ENCODE measurements around the gene EXOSC10.

DNA sequence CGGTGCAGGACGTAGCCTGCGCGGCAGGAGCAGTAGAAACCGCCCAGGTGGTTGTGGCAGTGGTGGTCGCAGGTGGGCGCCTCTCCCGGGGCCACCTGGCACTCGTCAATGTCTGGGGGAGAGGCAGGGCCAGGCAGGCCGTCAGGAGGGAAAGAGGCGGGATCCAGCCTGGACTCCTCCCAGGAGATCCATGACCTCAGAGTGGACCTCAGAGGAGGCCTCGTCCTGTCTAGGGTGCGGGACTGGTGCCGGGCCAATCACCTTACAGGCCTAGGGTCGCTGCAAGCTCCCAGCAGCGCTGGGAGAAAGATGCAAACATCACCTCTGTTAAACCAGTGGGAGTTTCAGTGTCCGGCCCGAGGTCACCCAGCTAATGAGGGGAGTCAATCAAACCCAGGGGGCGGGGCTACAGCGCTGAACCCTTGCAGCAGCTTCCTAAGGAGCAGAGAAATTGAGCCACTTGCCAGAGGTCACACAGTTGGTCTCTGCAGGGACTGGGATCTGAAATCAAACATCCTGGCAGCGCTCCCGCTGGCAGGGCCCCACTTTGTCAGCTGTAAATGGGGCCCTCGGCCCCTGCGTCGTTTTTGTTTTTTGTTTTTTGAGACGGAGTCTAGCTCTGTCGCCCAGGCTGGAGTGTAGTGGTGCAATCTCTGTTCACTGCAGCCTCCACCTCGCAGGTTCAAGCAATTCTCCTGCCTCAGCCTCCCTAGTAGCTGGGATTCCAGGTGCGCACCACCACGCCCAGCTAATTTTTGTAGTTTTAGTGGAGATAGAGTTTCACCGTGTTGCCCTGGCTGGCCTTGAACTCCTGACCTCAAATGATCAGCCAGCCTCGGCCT lies 54.0 kb downstream of the EXOSC10 start:
- TF ChIP-seq CTCF (conservative IDR thresholded peaks at IDR 0.05) (no peak), ZFX (IDR thresholded peaks at IDR 0.05) (no peak)

All from C4-2B (cell line).